HG03354 (cell line): Measurements from ENCODE around the gene SETD1B.
A peak's percentile ranks its signal among the peaks of the same experiment; 100 is the strongest.
"Not testable (repeated sequence)": the region's sequence is repeated elsewhere in the genome, so short reads cannot be mapped to it uniquely, and the experiment has no call there.

ENCODE experiments used
- ATAC-seq: cut with Tn5 transposase; IDR thresholded peaks from one replicate; pipeline ENCODE4 v1.9.1; 2021; ENCODE audit warnings: mild to moderate bottlenecking; ENCODE audit not compliant: unreplicated experiment, poor library complexity, severe bottlenecking

Gene SETD1B

GRCh38 chr12:121778567-121779421, 25.0 kb upstream of the SETD1B start:
- ATAC-seq, result no peak

DNA sequence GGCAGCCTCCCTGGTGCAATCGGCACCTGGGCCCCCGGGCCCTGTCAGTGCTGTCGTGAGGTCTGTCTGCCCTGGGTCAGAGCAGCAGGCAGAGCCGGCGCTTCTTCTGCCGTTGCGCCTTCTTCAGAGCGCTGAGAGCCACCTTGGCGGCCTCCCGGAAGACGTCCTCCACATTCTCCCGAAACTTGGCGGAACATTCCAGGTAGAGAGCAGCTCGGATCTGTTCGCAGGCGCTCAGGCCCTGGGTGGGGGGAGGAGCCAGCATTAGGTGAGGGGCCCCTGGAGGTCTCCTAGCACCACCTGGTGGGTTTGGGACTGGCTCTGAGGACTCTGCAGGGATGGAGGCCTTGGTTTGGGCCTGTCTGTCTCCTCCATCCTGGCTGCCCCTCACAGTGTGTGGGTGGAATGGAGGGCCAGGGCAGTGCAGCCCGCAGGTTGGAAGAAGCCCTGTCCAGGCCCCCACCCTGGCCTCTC, 24.4 kb upstream of the SETD1B start:
- no peak for ATAC-seq

DNA sequence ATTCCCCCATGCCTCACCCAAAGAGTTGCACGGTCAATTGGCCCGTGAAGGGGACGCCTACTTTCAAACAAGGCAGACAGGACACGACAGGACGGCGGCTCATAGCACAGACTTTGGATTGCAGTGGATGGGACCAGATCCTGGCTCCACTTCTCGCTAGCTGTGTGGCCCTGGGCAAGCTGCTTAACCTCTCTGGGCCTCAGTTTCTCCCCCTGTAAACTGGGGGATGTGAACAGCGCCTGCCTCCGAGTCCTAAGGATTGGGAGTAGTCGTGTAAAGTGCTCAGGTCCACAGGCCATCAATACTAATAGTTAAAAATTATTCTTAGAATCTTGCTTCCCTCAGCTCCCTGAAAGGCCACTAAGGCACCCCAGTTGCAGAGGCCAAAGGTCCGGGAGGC, 23.4 kb upstream of the SETD1B start:
- ATAC-seq, result no peak

- peak; percentile 45 for ATAC-seq
These were observed 22.3 kb upstream of the SETD1B start for GRCh38 chr12:121781484-121781997.

- ATAC-seq, result peak; percentile 54
These were observed 21.5 kb upstream of the SETD1B start for GRCh38 chr12:121781998-121782979.

- ATAC-seq, result no peak
These were observed 20.0 kb upstream of the SETD1B start for GRCh38 chr12:121783766-121784165.

GRCh38 chr12:121784460-121784859, 19.3 kb upstream of the SETD1B start:
- ATAC-seq, result no peak

DNA sequence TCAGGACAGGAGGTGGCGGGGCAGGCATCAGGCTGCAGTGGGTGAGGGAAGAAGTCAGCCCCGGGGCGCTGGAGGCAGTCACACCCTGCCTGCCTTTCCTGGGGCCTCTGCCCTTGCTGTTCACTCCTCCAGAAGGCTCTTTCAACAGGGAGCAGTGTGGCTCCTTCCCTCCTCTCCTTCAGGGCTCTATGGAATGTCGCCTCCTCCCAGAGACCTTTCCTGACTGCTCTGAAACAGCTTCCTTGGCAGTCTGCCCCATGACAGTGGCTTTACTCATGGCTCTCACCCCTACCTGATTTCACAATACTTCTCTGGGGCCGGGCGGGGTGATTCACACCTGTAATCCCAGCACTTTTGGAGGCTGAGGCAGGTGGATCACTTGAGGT, 17.4 kb upstream of the SETD1B start:
- no peak for ATAC-seq

DNA sequence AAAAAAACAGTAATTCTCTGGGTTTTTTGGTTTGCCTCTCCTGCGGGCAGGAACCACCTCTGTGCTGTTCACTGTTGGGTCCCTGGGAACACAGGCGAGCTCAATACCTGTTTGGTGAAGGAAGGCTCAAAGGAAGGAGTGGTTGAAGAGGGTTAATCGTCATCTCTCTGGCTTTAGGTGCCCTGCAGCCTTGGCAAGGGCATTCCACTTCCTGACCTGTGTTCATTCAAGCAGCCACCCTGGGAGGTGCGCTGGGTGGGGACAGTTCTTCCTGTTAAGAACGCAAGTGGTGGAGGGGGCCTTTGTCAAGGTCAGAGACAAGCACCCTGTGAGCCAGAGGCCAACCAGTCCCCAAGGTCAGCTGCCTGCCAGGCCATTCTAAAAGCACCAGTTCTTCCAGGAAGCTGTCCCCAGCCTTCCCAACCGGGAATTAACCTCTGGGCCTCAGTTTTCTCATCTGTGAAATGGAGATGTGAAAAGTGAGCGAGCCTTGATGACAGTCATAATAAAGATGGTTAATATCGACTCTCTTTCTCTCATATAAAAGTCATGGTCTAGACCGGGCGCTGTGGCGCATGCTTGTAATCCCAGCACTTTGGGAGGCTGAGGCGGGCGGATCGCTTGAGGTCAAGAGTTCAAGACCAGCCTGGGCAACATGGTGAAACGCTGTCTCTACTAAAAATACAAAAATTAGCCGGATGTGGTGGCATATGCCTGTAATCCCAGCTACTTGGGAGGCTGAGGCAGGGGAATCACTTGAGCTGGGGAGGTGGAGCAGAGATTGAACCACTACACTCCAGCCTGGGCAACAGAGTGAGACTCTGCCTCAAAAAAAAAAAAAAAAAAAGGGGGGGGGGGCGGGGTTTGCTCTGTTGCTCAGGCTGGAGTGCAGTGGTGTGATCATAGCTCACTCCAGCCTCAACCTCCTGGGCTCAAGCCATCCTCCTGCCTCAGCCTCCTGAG, 16.5 kb upstream of the SETD1B start:
- no peak for ATAC-seq

GRCh38 chr12:121788176-121788818, 15.5 kb upstream of the SETD1B start:
- ATAC-seq, result no peak

- ATAC-seq, result peak; percentile 6
These were observed 14.5 kb upstream of the SETD1B start for GRCh38 chr12:121789233-121789781.

- peak; percentile 56 for ATAC-seq
These were observed 13.7 kb upstream of the SETD1B start for GRCh38 chr12:121789800-121790728.

DNA sequence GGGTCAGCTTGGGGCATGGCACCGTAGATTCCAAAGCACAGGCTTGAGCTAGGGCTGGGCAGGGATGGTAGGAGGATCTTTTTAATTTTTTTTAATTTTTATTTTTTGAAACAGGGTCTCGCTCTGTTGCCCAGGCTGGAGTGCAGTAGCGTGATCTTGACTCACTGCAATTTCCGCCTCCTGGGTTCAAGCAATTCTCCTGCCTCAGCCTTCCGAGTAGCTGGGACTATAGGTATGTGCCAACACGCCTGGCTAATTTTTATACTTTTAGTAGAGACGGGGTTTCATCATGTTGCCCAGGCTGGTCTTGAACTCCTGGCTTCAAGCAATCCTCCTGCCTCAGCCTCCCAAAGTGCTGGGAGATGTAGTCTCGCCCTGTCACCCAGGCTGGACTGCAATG, 13.0 kb upstream of the SETD1B start:
- not testable (repeated sequence) for ATAC-seq

- ATAC-seq, result no peak
These were observed 11.9 kb upstream of the SETD1B start for GRCh38 chr12:121791671-121792551.

DNA sequence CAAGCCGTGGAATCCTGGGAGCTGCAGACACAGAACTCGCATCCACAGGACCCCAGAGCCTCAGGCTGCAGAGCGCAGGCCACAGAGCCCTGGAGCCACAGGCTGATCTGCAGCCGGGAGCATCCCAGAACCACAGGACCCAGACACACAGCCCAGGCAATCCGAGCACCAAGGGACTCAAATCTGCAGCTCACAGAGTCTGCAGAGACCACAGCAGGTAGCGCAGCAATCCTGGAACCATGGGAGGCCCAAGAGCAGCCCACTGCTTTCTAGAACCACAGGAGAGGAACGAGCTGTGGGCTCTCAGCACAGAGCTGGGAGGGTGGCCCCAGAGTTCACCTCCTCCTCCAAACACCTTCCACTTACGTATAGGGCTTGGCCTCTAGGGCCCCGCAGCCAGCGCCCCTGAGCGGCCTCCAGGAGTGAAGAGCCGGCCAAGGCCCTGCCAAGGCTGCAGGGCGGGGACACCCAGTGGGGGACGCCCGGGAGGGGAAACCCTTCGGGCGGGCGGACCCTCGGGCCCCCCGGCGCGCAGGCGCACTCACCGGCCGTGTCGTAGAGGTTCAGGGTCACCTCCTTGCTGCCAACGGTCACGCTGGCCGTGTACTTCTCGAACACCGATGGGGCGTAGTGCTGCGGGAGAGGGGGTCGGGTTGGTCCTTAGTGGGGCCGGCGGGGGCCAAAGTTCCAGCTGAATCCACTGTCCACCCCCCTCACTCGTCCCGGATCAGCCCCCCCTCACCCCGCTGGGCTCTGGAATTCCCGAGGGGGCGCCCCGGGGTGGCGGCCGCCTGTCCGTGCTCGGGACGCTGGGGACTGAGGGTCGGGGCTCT, 11.0 kb upstream of the SETD1B start:
- peak; percentile 17 for ATAC-seq

DNA sequence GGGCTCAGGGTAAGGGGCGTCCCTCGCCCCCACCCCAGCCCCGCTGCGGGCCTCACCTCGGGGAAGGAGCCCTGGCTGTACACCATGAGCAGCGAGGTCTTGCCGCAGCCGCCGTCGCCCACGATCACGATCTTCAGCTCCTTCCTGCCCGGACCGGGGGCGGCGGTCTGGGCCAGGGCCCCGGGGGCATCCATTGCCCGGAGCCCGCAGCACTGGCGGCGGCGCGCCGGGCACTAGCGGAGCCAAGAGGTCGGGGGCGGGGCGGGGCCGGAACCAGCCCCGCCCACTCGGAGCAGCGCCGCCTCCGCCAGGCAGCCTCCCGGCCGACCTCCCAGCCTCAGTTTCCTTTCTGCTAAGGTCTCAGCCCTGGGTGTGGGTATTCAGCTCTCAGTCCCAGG, 10.4 kb upstream of the SETD1B start, which contains the start of gene RHOF:
TSS of gene RHOF (minus strand) at position 249 of the 398 bp plus-strand sequence. CDS start at position 194, 55 bp downstream.
- ATAC-seq, result peak; percentile 17
